Right lobe of liver (tissue), 6 donors: ENCODE measurements around the gene AMBRA1. TPM values are rescaled to one million over a fixed set of nuclear protein-coding genes. Genes with fewer than 3 reads are reported as not detected.

Experiments
- ATAC-seq, 4 donors: fragments of 200-7000 bp; cut with Tn5 transposase; one replicate each; pipeline ENCODE4 v1.9.1; 2020; ENCODE audit warnings: mild to moderate bottlenecking in 4 of 4, moderate library complexity in 4 of 4
- DNase-seq, 3 donors: peaks; one replicate each; pipeline ENCODE4 v3.0.0-alpha.2; 2020
- H3K27ac ChIP-seq, 3 donors: fragments of 200-600 bp; one replicate each; pipeline ENCODE4 v1.8.0; 2022
- H3K27me3 ChIP-seq, 2 donors: fragments of 200-600 bp; one replicate each; pipeline ENCODE4 v1.8.0; 2022
- H3K36me3 ChIP-seq, 4 donors: fragments of 200-600 bp; sonication (generic) in 1 of 4; one replicate each; pipeline versions ENCODE4 v1.5.1 to v1.8.0; 2017 to 2022; ENCODE audit warnings: control low read depth in 1 of 4
- H3K4me1 ChIP-seq, 4 donors: fragments of 200-600 bp; sonication (generic) in 1 of 4; one replicate each; pipeline versions ENCODE4 v1.5.1 to v1.8.0; 2017 to 2022; ENCODE audit warnings: control low read depth in 1 of 4
- H3K4me3 ChIP-seq, 3 donors: fragments of 200-600 bp; one replicate each; pipeline ENCODE4 v1.8.0; 2022
- H3K9me3 ChIP-seq, 4 donors: fragments of 200-600 bp; sonication (generic) in 1 of 4; one replicate each; pipeline versions ENCODE4 v1.5.1 to v1.8.0; 2017 to 2022; ENCODE audit warnings: control low read depth in 1 of 4
- CTCF ChIP-seq, 4 donors: fragments of 200-600 bp in 3 of 4; fragments of 450-650 bp in 1 of 4; IDR thresholded peaks; one replicate each; pipeline versions ENCODE4 v1.5.1 to v1.8.0; 2016 to 2022; ENCODE audit warnings: antibody characterized with exemption in 4 of 4, mild to moderate bottlenecking in 2 of 4
- POLR2A ChIP-seq: fragments of 450-650 bp; IDR thresholded peaks from one replicate; pipeline ENCODE4 v1.6.1; 2017; ENCODE audit warnings: antibody characterized with exemption, mild to moderate bottlenecking
- WGBS: methylation state at CpG from one replicate; pipeline ENCODE4 v1.1.6; 2018; ENCODE audit warnings: low coverage, low lambda C conversion rate; ENCODE audit not compliant: insufficient coverage; ENCODE audit errors: missing lambda C conversion rate; 5-methylcytosine and 5-hydroxymethylcytosine counted together
- intact Hi-C, 2 donors: fragments of 100-400 bp; cut with DNase I; formaldehyde crosslinking; loops; one replicate each; pipeline versions ENCODE4 v1.11.2 to v1.14.1; 2022
- total RNA-seq, 6 experiments: library from RNA; depleted of rRNA in 2 of 6; stranded (reverse); fragments of >200 nt in 2 of 6; fragmentation: NEBNext Ultra II Directional in 3 of 6; extraction: Animal tissue kit (Norgen Biotek cat#: 25700) in 3 of 6; gene quantifications; one replicate each; pipeline versions ENCODE4 v1.1.0 to v1.2.4, GENCODE V29; 2016 to 2023
- donor health status: DM: no; HTN: yes; CAD: no.
- donor health status: DM: no; HTN: no; CAD: no.
- donor health status: DM: no; HTN: no; CAD: no.
- donor health status: DM: no; HTN: yes; CAD: no.
- donor health status: DM: no; HTN: yes; CAD: no.

The AMBRA1 gene
- total RNA-seq, 6 experiments from 2014 or later, result 11.0 to 15.7 (median 13.6) TPM

GRCh38 chr11:46628961-46629360, 35.1 kb upstream of the AMBRA1 start:
- 100% methylated on average over 5 of the region's 6 CpGs for WGBS
- Histone ChIP-seq H3K9me3 (no peaks in the 10 kb centered on the region), H3K27me3 (no peaks in the 10 kb centered on the region), H3K4me1 (peaks cover 0 to 16% (median 7%) of the 10 kb centered on the region in 4 donors), H3K4me3 (no peak overlapping the region), H3K36me3 (peaks cover 0 to 23% (median 6%) of the 10 kb centered on the region in 4 donors), H3K27ac (no peak overlapping the region)
- ATAC-seq, result no peak
- no peak for DNase-seq
- TF ChIP-seq CTCF (IDR thresholded peaks at IDR 0.05) (no peak), POLR2A (no peak)
- intact Hi-C loops, result no loop called here

GRCh38 chr11:46625406-46625805, 31.6 kb upstream of the AMBRA1 start:
- Histone ChIP-seq H3K9me3 (no peaks in the 10 kb centered on the region), H3K27ac (no peak overlapping the region), H3K4me1 (peaks cover 0 to 14% (median 3%) of the 10 kb centered on the region in 4 donors), H3K4me3 (no peak overlapping the region), H3K27me3 (no peaks in the 10 kb centered on the region), H3K36me3 (peaks cover 0 to 40% (median 2%) of the 10 kb centered on the region in 4 donors)
- no peak for TF ChIP-seq POLR2A
- TF ChIP-seq CTCF (IDR thresholded peaks at IDR 0.05), result no peak
- intact Hi-C loops, result no loop called here
- ATAC-seq (no peak), DNase-seq (no peak)
- WGBS, result 79% methylated on average over 3 of the region's 3 CpGs

GRCh38 chr11:46618837-46619236, 25.0 kb upstream of the AMBRA1 start:
- H3K36me3 ChIP-seq, result peaks cover 0 to 23% (median 0%) of the 10 kb centered on the region in 4 donors
- no peaks in the 10 kb centered on the region for H3K9me3 ChIP-seq
- DNase-seq (no peak), ATAC-seq (no peak)
- intact Hi-C loops, result no loop called here
- no peak overlapping the region for H3K27ac ChIP-seq
- H3K4me3 ChIP-seq, result peak overlapping the region in 1 of 3 donors; percentile 100
- WGBS, result 69% methylated on average over 6 of the region's 6 CpGs
- no peaks in the 10 kb centered on the region for H3K27me3 ChIP-seq
- TF ChIP-seq POLR2A, result no peak
- no peak for TF ChIP-seq CTCF (IDR thresholded peaks at IDR 0.05)
- peaks cover 0 to 15% (median 7%) of the 10 kb centered on the region in 4 donors for H3K4me1 ChIP-seq

- H3K4me3 ChIP-seq, result peak overlapping the region; percentile 100
- intact Hi-C loops, result no loop called here
- H3K27ac ChIP-seq, result peak overlapping the region; percentile 94 to 97 (median 94)
- H3K27me3 ChIP-seq, result no peaks in the 10 kb centered on the region
- no peak for DNase-seq
- TF ChIP-seq POLR2A (no peak), CTCF (IDR thresholded peaks at IDR 0.05) (no peak)
- ATAC-seq, result no peak
- 2% methylated on average over 9 of the region's 9 CpGs for WGBS
- no peaks in the 10 kb centered on the region for H3K9me3 ChIP-seq
- H3K4me1 ChIP-seq, result peaks cover 0 to 15% (median 6%) of the 10 kb centered on the region in 4 donors
- peaks cover 0 to 20% (median 0%) of the 10 kb centered on the region in 4 donors for H3K36me3 ChIP-seq
These were observed 24.1 kb upstream of the AMBRA1 start for GRCh38 chr11:46617972-46618314.
